H1 (cell line): ENCODE results near the gene RAB36.

ENCODE experiments used
- CTCF ChIP-seq, 3 experiments: IDR thresholded peaks; 1 replicate in 2 of 3; 2 replicates in 1 of 3; pipeline versions ENCODE4 v1.5.1 to v1.6.1; 2011; ENCODE audit warnings: low read length in 3 of 3, mild to moderate bottlenecking in 3 of 3, inconsistent platforms in 2 of 3, low read depth in 1 of 3, moderate library complexity in 1 of 3; ENCODE audit not compliant: insufficient read depth in 1 of 3; ENCODE audit errors: control extremely low read depth in 1 of 3
- EGR1 ChIP-seq: IDR thresholded peaks from 2 replicates; pipeline ENCODE4 v1.6.1; 2011; ENCODE audit warnings: low read depth, low read length, borderline replicate concordance
- KDM5A ChIP-seq: fragments of 200-600 bp; IDR thresholded peaks from 2 replicates; pipeline ENCODE4 v1.7.1; 2012; ENCODE audit warnings: mild to moderate bottlenecking, low read length, inconsistent platforms, mixed read lengths
- POLR2AphosphoS5 ChIP-seq: IDR thresholded peaks from 2 replicates; pipeline ENCODE4 v1.6.1; 2011; ENCODE audit warnings: low read depth, low read length
- RXRA ChIP-seq: IDR thresholded peaks from 2 replicates; pipeline ENCODE4 v1.6.1; 2011; ENCODE audit warnings: low read depth, mild to moderate bottlenecking, low read length, moderate library complexity; ENCODE audit not compliant: insufficient read depth

- no peak for TF ChIP-seq KDM5A
- no peak for TF ChIP-seq RXRA
- TF ChIP-seq CTCF (IDR thresholded peaks at IDR 0.05; ENCODE audit: control extremely low read depth in 1 of 3, insufficient read depth in 1 of 3, low read depth in 1 of 3, low read length in 3 of 3), result no peak
- no peak for TF ChIP-seq EGR1
- no peak for TF ChIP-seq POLR2AphosphoS5
These were observed 45.8 kb upstream of the RAB36 start for GRCh38 chr22:23099531-23099804.
